HG03135 (cell line): ENCODE measurements around the gene STK10.

Source experiments
- ATAC-seq: cut with Tn5 transposase; IDR thresholded peaks from one replicate; pipeline ENCODE4 v1.9.1; 2021; ENCODE audit warnings: mild to moderate bottlenecking, moderate library complexity; ENCODE audit not compliant: unreplicated experiment

Gene STK10

DNA sequence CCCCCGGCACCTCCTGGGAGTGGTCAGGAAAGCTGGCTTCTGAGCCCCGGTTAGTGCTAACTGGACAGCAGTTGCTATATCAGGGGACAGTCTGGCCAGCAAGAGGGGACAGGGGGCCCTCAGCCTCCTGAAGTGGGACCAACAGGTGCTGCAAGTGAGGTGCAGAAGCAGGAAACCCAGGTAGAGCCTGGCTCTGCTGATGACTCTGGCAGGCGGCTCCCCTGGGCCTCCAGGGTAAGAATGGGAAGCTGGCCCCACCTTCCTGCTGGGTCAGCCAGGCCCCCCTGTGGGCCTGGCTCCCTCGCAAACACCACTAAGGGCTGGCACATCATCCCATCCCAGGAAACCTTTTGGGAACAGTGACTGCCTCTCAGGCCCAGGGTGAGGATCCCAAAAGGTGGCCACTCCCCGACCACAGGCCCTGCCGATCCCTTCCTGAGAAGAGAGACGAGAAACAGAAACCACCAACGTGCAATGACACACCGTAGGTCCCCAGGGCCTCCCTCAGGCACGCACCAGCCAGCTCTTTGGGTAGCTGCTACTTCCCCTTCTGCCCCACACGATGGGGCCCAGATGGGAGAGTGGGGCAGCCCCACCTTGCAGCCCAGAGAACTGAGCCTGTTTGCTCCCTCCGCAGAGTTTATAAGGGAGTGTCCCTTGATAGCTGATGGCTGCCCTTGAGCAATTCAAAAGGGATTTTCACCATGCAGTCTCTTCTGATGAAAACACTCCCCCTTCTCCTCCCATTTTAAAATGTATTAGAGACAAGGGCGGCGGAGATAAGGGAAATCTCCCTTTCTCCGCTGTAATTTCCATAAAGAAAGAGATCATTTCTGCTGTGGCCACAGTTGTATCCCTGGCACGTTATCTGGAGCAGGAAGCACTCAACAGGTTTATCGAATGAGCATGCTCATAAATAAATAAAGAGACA lies 76.8 kb downstream of the STK10 start:
- peak; percentile 78 for ATAC-seq

DNA sequence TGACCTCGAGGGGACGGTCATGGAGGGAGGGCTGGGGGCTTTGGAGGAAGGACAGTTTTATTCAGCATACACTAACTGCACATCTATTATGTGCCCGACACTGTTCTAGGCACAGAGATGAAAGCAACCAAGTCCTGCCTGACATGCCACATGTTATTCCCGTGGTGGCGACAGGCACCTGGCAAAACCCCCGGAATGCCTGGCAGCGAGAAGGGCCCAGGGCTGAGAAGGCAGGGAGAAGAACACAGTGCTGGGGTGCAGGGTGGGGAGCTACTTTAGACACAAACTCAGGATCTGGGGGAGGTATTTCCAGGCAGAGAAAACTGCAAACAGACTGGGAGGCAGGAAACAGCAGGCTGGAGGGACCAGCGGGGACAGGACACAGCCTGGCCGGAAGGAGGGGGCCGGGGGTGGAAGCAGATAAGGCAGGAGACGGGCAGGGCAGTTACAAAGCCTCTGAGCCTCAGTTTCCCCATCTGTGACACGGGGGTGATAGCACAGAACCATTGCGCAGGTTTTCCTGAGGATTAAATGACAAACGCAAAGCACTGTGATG lies 77.7 kb downstream of the STK10 start:
- no peak for ATAC-seq

GRCh38 chr5:172109749-172110148 lies 78.3 kb downstream of the STK10 start:
- no peak for ATAC-seq

- ATAC-seq = no peak
Measured at GRCh38 chr5:172107571-172107970, 80.5 kb downstream of the STK10 start.

DNA sequence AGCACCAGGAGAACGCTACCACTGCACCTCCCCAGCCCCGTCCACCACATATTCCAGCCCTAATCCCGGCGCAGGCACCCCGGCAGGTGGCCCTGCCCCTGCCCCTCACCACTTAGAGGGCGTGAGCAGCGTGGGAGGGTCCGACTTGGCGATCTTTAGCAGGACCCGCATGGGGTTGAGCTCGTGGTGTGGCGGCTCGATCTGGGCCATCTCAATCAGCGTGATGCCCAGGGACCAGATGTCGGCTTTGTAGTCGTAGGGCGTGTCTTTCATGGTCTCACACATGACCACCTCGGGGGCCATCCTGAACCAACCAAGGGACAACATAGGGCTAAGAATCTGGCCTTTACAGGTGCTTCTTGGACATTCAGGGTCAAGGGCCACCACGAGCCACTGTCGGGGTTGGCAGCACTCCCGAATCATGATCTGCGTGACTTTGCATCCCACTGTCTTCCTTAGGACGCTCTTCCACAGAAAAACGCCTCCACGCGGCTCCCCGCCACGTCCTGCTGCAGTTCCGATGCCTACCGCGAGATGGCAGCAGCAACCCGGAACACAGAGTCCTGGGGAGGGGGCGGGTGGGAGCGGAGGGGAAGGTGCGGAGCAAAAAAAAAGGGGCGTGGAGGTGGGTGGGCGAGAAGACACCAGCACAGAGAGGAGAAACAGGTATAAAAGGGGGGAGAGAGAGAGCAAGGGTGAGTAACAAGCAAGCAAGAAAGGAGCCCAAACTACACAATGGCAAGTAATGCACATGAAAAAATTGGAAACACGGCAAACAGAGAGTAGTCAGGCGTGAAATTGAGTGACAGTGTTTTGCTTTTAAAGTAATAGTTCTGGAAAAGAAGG lies 81.3 kb downstream of the STK10 start:
- ATAC-seq = no peak

DNA sequence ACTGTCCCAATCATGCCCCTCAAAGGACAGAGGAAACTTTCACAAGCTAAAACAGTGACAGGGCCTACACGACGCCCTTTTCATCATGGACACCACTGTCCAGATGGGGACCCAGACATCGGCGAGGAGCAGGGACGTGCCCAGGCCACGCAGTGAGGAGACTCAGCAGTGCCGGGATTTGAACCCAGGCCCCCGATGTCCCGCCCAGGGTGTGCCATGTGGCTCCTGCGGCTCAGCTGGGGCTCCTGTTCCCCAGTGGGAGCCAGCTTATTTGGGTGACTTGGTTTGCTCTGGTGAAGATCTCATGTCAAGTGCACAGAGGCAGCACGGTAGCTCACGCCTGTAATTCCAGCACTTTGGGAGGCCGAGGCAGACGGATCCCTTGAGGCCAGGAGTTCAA lies 82.2 kb downstream of the STK10 start:
- ATAC-seq = no peak

- no peak for ATAC-seq
Measured at GRCh38 chr5:172104801-172105701, 83.0 kb downstream of the STK10 start.

DNA sequence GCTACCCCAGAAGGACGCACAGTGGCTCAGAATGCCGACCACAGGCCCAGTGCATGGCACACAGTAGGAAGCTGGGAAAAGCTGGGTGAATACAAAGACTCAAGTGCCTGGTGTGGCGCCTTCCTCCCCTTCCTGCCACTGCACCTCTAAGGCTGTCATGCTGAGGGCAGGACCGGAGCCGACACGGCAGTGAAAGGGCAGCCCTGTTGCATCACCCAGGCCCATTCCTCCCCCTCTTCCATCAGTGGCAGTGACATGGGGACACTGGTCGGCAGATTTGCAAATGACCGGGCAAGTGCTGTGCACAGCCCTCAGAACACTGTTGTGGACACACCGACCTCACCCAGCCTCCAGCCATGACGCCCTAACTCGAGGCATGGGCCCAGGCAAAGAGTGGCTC lies 84.0 kb downstream of the STK10 start:
- no peak for ATAC-seq

DNA sequence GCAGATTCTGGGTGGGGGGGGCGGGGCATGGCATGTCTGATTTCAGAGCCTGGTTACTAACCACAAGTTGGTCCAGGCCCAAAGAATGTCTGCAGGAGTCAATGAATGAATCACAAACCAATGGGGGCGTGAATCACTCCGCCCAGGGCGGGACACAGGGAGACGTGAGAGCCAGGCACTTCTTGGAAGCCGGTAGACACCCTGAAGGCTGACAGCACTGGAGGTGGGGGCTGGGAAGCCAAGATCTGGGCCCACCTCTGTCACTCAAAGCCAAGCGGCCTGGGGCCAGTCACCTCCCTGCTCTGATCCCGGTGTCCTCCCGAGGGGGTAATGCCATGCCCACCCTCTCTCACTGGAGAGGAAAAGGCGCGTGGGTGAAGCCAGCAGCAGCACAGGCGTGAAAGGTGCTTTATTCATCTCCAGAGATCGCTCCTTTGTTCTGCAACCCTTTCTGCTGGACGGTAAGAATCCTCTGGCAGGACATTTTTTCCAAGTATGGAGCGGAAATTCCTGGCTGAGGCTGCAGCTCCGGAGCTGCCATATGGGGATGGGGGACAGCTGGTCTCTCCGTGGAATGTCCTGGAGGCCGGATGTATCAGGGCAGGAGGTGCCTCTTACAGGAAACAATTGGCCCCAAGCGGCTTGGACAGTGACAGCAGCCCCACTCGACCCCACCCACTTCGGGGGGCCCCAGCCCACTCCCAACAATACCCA lies 85.0 kb downstream of the STK10 start:
- ATAC-seq = no peak

GRCh38 chr5:172102218-172102870 lies 85.7 kb downstream of the STK10 start:
- ATAC-seq = no peak

DNA sequence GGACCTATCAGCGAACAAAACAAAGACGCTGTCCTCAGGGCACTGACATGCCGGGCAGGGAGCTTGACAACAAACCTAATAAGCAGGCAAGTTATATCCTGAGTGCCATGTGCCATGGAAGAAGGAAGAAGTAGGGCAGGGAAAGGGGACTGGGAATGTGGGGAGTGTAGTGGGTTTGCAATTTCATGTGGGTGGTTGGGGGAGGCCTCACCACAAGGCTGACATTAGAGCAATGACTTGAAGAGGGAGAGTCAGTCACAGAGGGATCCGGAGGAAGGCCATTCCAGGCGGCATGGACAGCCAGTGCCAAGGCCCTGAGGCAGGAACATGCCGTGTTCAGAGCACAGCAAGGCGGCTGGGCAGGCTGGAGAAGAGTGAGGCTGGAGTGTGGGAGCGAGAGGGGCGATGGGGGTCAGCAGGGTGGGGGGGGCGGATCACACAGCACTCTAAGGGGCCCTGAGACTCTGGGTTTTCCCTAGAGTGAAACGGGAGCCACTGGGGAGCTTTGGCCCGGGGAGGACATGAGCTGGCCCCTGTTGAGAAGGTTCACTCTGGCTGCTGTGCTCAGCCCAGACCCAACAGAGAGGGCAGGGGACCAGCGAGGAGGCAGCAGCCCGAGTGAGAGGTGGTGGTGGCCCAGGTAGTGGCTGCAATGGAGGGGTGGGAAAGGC lies 86.3 kb downstream of the STK10 start:
- no peak for ATAC-seq

- ATAC-seq = no peak
Measured at GRCh38 chr5:172098883-172099282, 89.1 kb downstream of the STK10 start.

- no peak for ATAC-seq
Measured at GRCh38 chr5:172098046-172098445, 90.0 kb downstream of the STK10 start.

DNA sequence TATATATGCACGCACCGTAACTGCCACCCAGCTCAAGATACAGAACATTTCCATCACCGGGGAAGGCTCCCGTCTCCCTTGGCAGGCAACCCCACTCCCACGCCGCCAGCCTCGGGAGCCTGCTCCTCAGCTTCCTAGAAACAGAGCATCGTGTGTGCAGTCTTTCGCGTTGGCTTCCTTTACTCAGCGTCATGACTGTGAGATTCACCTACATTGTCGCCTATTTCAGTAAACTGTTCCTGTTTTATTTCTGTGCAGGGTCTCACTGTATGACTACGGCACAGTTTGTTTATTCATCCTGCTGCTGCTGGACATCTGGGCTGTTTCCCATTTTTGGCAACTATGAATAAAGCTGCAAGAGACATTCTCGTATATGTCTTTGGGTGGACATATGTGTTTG lies 90.7 kb downstream of the STK10 start:
- no peak for ATAC-seq

GRCh38 chr5:172096207-172096940 lies 91.7 kb downstream of the STK10 start:
- ATAC-seq = no peak

GRCh38 chr5:172095368-172096206 lies 92.4 kb downstream of the STK10 start:
- ATAC-seq = no peak

GRCh38 chr5:172093965-172094364 lies 94.1 kb downstream of the STK10 start:
- no peak for ATAC-seq
